Heart right ventricle (tissue), 16 donors: ENCODE data around the gene IAPP. TPM values are rescaled to one million over a fixed set of nuclear protein-coding genes. Genes with fewer than 3 reads are reported as not detected.
"Not testable (repeated sequence)": the region's sequence is repeated elsewhere in the genome, so short reads cannot be mapped to it uniquely, and the experiment has no call there.

Experiments
- ATAC-seq, 8 donors: fragments of 200-7000 bp; cut with Tn5 transposase; one replicate each; pipeline ENCODE4 v1.9.1; 2020; ENCODE audit warnings: mild to moderate bottlenecking in 8 of 8, moderate library complexity in 8 of 8, moderate number of reproducible peaks in 1 of 8
- DNase-seq, 2 donors: peaks; one replicate each; pipeline ENCODE4 v3.0.0-alpha.2; 2020
- H3K27ac ChIP-seq, 10 donors: fragments of 200-600 bp; sonication (generic) in 2 of 10; one replicate each; pipeline versions ENCODE4 v1.5.0 to v1.8.0; 2020 to 2022; ENCODE audit warnings: mild to moderate bottlenecking in 3 of 10
- H3K27me3 ChIP-seq, 7 donors: fragments of 200-600 bp; one replicate each; pipeline ENCODE4 v1.8.0; 2021 to 2022; ENCODE audit warnings: mild to moderate bottlenecking in 2 of 7
- H3K36me3 ChIP-seq, 9 donors: fragments of 200-600 bp; sonication (generic) in 1 of 9; one replicate each; pipeline versions ENCODE4 v1.5.0 to v1.8.0; 2020 to 2022; ENCODE audit warnings: mild to moderate bottlenecking in 2 of 9
- H3K4me1 ChIP-seq, 9 donors: fragments of 200-600 bp; sonication (generic) in 1 of 9; one replicate each; pipeline versions ENCODE4 v1.5.0 to v1.8.0; 2020 to 2022; ENCODE audit warnings: mild to moderate bottlenecking in 4 of 9
- H3K4me3 ChIP-seq, 10 donors: fragments of 200-600 bp; sonication (generic) in 2 of 10; one replicate each; pipeline versions ENCODE4 v1.5.0 to v1.8.0; 2020 to 2022; ENCODE audit warnings: mild to moderate bottlenecking in 7 of 10, moderate library complexity in 2 of 10
- H3K9me3 ChIP-seq, 11 donors: fragments of 200-600 bp in 10 of 11; sonication (generic) in 2 of 11; one replicate each; pipeline versions ENCODE4 v1.5.0 to v1.8.0; 2013 to 2022; ENCODE audit warnings: mild to moderate bottlenecking in 2 of 11, control low read depth in 1 of 11, moderate library complexity in 1 of 11
- CTCF ChIP-seq, 9 donors: fragments of 200-600 bp; sonication (generic) in 2 of 9; IDR thresholded peaks; one replicate each; pipeline versions ENCODE4 v1.5.0 to v1.8.0; 2021 to 2022; ENCODE audit warnings: antibody characterized with exemption in 9 of 9, mild to moderate bottlenecking in 5 of 9, moderate library complexity in 1 of 9
- WGBS, 2 donors: extraction: QIAGEN DNeasy Blood & Tissue Kit; methylation state at CpG; one replicate each; pipeline ENCODE4 v1.1.7; 2013; ENCODE audit warnings: inconsistent platforms in 1 of 2; 5-methylcytosine and 5-hydroxymethylcytosine counted together
- intact Hi-C, 10 donors: fragments of 100-400 bp; cut with DNase I; formaldehyde crosslinking; loops; one replicate each; pipeline versions ENCODE4 v1.11.1 to v1.14.2; 2022
- polyA plus RNA-seq, 2 donors: library from polyadenylated mRNA; stranded (reverse); fragments of 200-250 nt; gene quantifications; one replicate each; pipeline ENCODE4 v1.2.3, GENCODE V29; 2013
- total RNA-seq, 10 donors: library from RNA; stranded (reverse); fragmentation: NEBNext Ultra II Directional in 3 of 10; extraction: Animal tissue kit (Norgen Biotek cat#: 25700) in 3 of 10; gene quantifications; one replicate each; pipeline versions ENCODE4 v1.2.1 to v1.2.4, GENCODE V29; 2021 to 2023
- donor health status: Arrhythmogenic right ventricular cardiomyopathy.
- donor health status: ischemic (EF 13 %, LVEDD 7.1; RV severe dilation, severe dysfunction).
- donor health status: healthy with polysubstance abuse.
- donor health status: DM: no; HTN: yes; CAD: no.
- donor health status: DM: no; HTN: no; CAD: no.
- donor health status: ischemic (EF 25% LVEDD 6.9; RV normal size, moderate dysfunction).
- donor health status: ischemic (EF 25% LVEDD 5.7; RV mildly dilated, moderate dysfunction).
- donor health status: healthy.
- donor health status: DM: yes; HTN: yes; CAD: no.
- donor health status: Ischemic cardiomyopathy.
- donor health status: ischemic (EF 35%, LVEDD 5.7; RV mildly dilated, moderate dysfunction).
- donor health status: nonischemic (EF 11% LVEDD 7.7; RV severe dilation, severe dysfunction).
- donor health status: DM: yes; HTN: yes; CAD: no.
- donor health status: PGD.
- donor health status: ischemic (EF 29% LVEDD 5.4; RV normal size, mild dysfunction).
- donor health status: nonischemic (EF 23%, LVEDD 6.1; RV moderate dilation, normal function).

The IAPP gene
- total and polyA plus RNA-seq, 12 donors, result 0.09 TPM; not detected in 11

GRCh38 chr12:21353948-21354347 is 18.8 kb upstream of the IAPP start:
- H3K4me1 ChIP-seq, result no peaks in the 10 kb centered on the region
- no peaks in the 10 kb centered on the region for H3K9me3 ChIP-seq
- no peak for ATAC-seq
- H3K27ac ChIP-seq, result no peak overlapping the region
- H3K27me3 ChIP-seq, result no peaks in the 10 kb centered on the region
- 79 to 83% methylated on average over 4 of the region's 4 CpGs for WGBS, 2 donors
- no peaks in the 10 kb centered on the region for H3K36me3 ChIP-seq
- intact Hi-C loops, result no loop called here
- DNase-seq, result no peak
- TF ChIP-seq CTCF (IDR thresholded peaks at IDR 0.05), result no peak
- no peak overlapping the region for H3K4me3 ChIP-seq

GRCh38 chr12:21354641-21355040 is 18.1 kb upstream of the IAPP start:
- Histone ChIP-seq H3K36me3 (no peaks in the 10 kb centered on the region), H3K4me3 (no peak overlapping the region), H3K27me3 (no peaks in the 10 kb centered on the region), H3K9me3 (no peaks in the 10 kb centered on the region), H3K27ac (no peak overlapping the region), H3K4me1 (no peaks in the 10 kb centered on the region)
- intact Hi-C loops, result no loop called here
- 77 to 80% methylated on average over 1 of the region's 1 CpG for WGBS, 2 donors
- TF ChIP-seq CTCF (IDR thresholded peaks at IDR 0.05), result no peak
- DNase-seq (no peak), ATAC-seq (no peak)

GRCh38 chr12:21360632-21361031 is 12.1 kb upstream of the IAPP start:
- intact Hi-C loops, DNase-seq, H3K4me1 ChIP-seq, H3K27me3 ChIP-seq, ATAC-seq, H3K4me3 ChIP-seq, H3K27ac ChIP-seq, H3K36me3 ChIP-seq: not testable (repeated sequence)
- peaks cover 0 to 16% (median 0%) of the 10 kb centered on the region in 11 donors for H3K9me3 ChIP-seq
- 79 to 84% methylated on average over 10 of the region's 10 CpGs for WGBS, 2 donors

- H3K9me3 ChIP-seq, result peaks cover 0 to 5% (median 0%) of the 10 kb centered on the region in 11 donors
- no peak overlapping the region for H3K27ac ChIP-seq
- TF ChIP-seq CTCF (IDR thresholded peaks at IDR 0.05), result no peak
- H3K27me3 ChIP-seq, result no peaks in the 10 kb centered on the region
- H3K4me3 ChIP-seq, result no peak overlapping the region
- ATAC-seq (no peak), DNase-seq (no peak)
- 37 to 41% methylated on average over 4 of the region's 4 CpGs for WGBS, 2 donors
- H3K4me1 ChIP-seq, result no peaks in the 10 kb centered on the region
- H3K36me3 ChIP-seq, result no peaks in the 10 kb centered on the region
- intact Hi-C loops, result no loop called here
Measured at GRCh38 chr12:21369141-21369980, 3.3 kb upstream of the IAPP start.

GRCh38 chr12:21370845-21371449 is 1.8 kb upstream of the IAPP start:
- no peak overlapping the region for H3K4me3 ChIP-seq
- H3K4me1 ChIP-seq, result no peaks in the 10 kb centered on the region
- H3K36me3 ChIP-seq, result no peaks in the 10 kb centered on the region
- 83 to 86% methylated on average over 7 of the region's 7 CpGs for WGBS, 2 donors
- no peak for TF ChIP-seq CTCF (IDR thresholded peaks at IDR 0.05)
- ATAC-seq (no peak), DNase-seq (no peak)
- no peak overlapping the region for H3K27ac ChIP-seq
- H3K27me3 ChIP-seq, result peaks cover 0 to 4% (median 0%) of the 10 kb centered on the region in 7 donors
- no peaks in the 10 kb centered on the region for H3K9me3 ChIP-seq
- intact Hi-C loops, result no loop called here
